Stimulated activated CD4-positive, alpha-beta T cell treated with anti-CD3 and anti-CD28 coated beads, Interleukin-2, amount 100 ng/mL, for 48 hours (primary cell): Measurements from ENCODE around the gene EVX2.

Experiments
- DNase-seq, 2 donors: peaks; one replicate each; pipeline ENCODE4 v3.0.0-alpha.2; 2020

EVX2 gene

DNA sequence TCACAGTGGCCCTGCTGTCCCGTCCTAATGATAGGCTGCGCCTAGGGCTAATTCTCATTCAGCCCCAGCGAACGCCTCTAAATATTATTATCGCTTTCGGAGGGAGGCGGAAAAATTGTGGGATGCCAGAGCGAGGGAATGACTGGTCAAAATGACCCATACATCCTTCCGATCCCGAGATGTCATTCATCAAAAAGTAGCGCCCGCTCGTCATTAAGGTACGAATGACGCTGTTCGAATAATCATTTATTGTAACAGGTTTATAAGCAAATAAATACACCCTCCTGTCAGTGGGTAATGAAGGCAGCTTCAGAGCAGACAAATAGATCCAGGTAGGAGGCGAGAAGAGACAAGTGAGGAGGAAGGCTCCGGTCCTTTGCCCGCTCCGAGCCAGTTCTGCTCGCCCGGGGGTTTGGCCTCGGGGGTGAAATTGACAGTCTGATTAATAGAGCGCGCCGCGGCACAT is at the start of gene EVX2:
Gene EVX2 (minus strand): TSS at position 167 of the 466 bp plus-strand sequence. CDS start 186 bp downstream, outside the sequence.
- no peak for DNase-seq

DNA sequence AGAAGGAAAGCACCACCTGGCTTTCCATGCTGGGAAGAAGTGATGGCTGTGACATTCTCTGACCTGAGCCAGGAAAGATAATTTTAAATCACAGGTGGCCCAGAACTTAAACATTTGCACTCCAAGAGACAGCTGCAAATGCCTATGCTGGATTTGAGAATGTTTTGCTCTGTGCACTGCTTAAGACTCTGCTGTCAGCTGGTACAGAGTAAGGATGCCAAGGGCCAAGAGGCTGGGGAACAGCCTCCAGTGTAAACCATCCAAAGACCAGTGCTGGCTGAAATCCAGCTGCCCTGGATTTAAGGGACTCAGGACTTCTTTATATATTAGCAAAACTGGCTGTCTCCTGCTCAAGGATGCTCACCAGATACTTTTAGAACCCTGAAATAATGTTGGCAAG is 49.6 kb upstream of the EVX2 start:
- no peak for DNase-seq

DNA sequence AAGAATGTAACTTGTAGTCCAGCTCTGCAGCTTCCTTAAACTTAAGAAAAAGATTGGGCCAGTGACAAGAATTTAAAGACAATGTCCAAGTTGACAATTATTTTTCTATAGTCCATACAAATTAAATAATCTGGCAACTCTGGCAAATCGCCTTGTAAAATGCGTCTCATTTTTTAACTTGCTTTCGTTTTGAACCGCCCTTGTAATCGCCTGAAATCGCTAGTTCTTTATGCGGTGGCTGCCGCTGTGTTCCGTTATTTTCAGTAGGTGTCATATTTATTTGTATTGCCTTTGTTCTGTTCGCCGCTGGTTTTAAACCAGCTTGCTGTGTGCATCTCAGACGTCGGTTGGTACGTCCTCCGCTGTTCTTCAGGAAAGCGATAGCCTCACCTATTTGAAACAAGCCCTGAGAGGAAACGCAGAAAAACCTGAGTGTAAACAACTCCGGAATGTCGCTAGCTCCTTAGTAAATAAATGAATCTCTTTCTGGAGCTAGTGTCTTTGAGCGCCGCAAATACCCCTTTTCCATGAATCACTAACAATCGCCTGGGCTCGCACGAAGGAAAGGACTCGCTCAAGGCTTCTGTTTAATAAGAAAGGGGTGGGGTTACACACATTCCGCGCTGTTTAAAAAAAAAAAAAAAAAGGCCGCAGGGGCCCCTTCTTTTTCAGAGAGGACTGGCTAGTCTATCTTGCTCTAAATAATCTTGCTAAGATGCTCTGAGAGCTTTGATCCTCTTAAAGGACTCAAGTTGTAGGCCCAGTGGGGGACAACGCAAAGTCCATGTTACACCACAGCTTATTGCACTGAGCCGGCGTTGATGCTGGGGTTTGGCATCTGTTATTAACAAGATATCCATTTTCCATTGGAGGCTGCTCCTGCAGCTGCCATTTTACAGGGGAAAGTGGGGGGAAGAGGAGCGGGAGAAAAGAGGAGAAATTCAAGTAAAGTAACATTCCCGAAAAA is 48.7 kb upstream of the EVX2 start:
- DNase-seq, result no peak

DNA sequence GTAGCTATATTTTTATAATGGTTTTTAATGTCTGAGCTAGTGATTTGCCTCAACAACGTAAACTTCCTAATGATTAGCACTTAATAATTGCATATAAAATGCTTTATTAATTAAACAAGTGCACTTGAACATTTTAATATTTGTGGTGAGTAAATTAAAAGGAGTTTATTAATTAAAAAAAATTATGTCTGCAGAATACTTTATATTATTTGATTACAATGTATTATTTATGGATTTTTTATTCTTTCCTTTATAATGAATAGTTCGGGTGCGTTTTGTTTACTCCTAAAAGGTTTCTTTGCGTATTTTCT is 48.0 kb upstream of the EVX2 start:
- DNase-seq, result no peak

DNA sequence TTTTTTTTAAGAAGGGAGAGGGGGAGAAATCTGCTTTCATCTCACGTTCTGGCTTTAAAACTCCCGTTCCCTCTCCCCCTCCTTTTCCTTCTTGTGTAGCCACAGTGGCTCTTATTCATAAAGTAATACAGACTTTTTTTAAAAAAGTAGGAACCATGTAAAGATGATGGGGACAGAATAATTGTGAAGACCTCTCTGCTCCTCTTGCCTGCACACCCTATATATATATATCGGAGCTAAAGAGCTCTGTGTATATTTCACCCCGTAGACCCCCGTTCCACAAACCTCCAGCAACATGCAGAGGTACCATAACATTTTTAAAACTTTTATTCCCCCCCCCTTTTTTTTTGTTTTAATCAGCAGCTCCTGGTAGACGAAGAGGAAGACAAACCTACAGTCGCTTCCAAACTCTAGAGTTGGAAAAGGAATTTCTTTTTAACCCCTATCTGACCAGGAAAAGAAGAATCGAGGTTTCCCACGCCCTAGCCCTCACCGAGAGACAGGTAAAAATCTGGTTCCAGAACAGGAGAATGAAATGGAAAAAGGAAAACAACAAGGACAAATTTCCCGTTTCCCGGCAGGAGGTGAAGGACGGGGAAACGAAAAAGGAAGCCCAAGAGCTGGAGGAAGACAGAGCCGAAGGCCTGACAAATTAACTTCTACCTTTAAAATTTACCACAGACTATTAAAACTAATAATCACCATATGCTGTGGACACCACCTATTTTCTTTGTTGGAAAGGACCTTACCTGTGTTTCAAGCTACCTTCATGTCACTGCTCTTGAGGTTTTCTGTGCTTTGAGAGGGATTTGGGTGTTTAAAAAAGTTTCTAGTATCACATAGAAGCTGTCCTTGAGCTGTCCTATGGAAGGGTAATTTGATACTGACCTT is 47.4 kb upstream of the EVX2 start:
- no peak for DNase-seq

DNA sequence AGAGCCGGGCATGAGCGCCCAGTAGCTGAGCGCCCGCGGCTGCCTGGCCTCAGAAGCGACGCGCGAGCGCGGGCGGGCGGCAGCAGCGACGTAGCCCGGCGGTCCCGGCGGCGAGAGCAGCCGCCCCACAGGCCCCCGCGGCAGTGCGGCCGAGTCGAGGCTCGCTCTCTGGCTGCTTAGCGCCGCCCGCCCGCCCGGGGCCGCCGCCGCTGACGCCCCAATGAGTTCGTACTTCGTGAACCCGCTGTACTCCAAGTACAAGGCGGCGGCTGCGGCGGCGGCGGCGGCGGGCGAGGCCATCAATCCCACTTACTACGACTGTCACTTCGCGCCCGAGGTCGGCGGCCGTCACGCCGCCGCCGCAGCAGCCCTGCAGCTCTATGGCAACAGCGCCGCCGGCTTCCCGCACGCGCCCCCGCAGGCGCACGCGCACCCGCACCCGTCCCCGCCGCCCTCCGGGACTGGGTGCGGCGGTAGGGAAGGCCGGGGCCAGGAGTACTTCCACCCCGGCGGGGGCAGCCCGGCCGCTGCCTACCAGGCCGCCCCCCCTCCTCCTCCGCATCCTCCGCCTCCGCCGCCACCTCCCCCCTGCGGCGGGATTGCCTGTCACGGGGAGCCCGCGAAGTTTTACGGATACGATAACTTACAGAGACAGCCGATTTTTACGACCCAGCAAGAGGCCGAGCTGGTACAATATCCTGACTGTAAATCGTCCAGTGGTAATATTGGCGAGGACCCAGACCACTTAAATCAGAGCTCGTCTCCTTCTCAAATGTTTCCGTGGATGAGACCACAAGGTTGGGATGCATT is 46.6 kb upstream of the EVX2 start:
- DNase-seq, result peak in 1 of 2 donors; percentile 23

DNA sequence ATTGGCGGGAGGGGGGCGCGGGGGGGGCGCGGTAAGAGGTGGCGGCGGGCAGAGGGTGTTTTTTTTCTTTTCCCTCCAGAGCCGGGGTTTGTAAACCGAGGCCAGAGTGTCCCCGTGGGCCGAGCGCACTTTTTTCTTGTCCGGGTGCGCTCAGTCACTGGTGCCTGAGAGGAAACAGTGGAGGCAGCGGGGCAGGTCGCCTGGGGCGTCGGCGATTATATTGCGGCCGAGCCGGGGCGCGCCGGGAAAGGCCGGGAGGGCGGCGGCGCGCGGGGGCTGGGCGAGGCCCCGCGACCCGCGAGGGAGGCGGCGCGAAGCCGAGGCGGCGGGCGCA is 46.0 kb upstream of the EVX2 start:
- DNase-seq, result no peak

DNA sequence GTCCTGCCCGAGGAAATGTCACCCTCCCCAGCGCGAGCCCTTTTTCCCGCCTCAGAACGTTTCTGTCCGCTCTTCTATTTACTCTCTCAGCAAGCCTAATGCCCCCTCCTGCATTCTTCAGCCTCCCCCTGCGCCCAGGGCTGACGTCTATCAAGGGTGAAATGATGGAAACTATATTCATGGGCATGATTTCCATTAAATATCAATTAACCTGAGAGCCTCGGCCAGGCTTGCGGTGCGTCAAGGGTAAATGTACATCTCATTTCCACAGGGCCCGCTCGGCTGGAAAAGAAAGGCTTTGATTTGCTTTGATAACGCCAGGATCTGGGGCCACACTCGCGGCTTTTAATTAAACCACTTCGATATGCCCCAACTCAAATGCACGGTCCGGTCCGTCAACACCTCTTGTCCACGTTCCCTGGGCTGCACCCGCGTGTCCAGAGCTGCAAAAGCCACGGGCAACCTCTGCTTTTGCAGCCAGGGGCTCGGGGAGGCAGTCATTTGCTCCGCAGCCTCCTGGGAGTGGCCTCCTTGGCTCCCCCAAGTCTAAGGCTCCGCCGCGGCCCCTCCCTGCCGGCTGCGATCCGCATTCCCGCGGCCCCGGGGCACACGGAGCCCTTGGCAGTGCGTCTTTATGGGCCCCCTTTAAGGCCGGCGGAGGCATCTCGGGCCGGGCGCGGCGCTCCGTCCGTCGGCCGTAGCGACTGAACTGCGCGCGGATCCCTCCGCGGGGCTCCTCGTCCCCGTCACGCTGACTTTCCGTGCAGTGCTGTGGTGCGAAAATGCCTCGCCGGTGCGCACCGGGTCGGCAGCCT is 45.4 kb upstream of the EVX2 start, which contains the start of gene HOXD8:
Gene HOXD8 (plus strand): TSS at position 724 of the 815 bp plus-strand sequence. CDS start 662 bp downstream, outside the sequence.
- no peak for DNase-seq

DNA sequence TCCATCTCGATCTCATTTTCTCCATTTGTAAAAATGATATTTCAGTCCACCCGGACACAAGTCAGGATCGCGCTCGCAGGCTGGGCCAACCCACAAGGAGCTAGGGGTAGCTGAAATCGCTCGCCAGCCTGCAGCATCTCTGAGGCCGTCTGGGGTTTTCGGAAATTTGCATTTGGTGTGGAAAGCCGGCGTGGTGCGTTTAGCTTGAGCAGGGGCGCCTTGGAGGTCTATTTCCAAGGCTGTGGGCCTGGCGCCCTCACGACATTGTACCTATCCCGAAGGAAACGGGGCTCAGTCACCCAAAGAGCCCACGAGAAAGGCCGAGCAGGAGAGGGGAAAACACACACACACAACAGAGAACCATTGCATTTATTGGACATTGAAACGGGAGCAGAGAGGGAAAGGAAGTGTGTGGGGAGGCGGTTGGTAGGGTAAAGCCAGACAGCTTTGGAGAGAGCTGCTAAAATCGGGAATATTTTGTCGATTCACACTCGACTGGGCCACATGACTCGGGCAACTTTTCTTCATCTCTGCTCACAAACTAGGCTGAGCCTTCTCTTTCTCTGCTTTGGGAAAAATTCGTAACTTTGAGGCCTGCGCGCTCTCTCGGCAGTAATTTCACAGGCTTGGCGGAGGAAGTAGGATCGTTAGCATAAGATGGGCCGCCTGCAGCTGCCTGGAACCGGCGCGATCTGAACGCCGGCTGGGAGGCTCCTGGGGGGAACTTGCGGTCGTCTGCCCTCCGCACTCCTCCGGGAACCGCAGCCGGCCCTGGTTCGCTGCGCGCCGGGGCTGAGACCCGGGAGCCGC is 44.6 kb upstream of the EVX2 start:
- no peak for DNase-seq

DNA sequence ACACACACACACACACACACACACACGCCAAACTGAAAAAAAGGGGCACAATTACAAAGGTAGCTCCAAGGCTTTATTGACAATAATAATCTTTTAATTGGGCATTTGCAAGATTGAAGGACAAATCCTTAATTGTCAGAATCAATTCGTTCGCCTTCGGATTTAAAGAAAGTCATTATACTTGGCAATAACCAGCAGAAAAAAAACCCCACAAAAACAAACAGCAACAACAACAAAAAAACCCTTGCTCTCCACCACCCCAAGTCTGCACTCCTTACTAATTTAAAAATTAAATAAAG is 44.0 kb upstream of the EVX2 start:
- no peak for DNase-seq

DNA sequence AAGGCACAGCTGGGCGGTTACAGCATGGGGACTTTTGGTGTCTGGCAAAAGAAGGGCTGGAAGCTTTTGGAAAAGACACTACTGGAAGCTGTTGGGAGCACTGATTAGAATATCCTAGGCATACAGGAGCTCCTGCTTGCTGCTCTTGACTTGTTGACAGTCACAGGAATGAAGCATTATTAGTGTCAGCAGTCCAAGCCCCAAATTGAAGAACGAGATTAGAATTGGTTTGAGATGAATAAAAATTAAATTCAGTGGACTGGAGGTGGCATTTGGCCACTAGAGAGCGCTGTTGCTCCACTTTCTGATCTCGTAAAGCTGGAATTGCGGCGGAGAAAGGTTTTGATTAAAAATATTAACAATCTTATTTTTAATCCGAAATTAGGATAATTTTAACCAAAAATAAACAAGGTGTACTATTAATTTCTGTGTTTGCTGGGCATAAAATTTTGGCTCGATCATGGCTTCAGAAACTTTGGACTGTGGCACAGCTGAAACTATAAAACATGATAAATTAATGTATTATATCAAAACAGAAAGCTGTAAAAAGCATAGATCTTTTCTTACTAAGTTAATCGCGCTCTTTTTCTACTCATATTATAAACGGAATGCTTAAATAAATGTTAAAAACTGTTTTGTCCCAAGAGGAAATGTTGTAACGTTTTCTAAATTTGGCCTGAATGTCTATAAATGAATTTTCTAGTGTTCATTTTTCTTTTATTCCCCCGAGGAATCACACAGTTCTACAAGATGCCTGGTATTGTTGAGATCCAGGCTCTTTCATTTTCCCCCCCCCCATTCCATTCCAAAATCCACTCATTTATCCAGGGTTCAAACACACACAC is 43.4 kb upstream of the EVX2 start:
- DNase-seq, result peak; percentile 66 to 71

DNA sequence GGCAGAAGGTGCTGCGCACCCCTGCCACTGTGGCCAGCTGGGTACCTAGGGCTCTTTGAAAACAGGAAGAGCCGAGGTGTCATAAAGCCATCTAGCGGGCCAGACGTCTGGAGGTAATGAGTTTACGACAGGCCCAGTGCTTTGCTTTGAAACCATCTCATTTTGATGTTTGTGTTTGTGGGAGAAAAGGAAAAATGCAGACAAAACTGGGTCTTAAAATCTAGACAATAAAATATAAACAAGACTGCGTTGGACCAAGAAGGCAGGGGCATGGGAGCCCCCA is 42.0 kb upstream of the EVX2 start:
- no peak for DNase-seq

DNA sequence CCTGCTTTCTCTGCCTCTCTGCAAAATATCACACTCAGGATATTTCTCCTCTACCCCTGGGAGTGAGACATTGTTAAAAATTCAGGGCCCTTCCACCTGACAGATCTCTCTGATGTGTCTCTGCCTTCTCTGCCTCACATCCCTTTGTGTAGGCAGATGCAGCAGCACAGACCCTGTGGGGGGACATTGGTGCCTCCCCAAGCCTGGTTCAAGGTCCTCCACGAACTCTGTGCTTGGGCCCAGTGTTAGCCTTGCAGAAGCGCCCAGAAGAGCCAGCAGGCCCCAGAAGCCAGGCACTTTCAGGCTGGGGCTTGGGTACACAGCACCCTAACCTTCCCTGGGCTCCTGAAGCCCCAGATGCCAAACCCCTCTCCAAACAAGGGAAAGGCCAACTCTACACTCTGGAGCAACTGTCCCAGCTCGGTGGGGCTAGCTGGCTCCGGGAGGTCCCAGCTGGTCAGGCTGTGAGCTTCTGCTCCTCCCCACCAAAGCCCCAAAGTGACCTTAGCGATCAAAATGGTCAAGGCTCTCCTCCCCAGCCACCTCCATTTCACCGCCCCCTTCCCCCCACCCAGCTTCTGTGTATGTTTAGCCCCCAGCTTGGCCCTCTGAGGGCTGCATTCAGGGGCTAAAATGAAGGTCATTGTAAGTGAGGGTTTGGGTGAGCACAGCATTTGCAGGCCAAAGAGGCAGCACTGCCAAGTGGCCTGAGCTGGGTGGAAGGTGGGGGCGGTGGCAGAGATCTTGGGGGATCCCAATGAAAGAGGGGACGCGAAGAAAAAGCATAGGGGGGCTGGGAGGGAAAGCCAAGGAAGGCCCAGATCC is 41.4 kb upstream of the EVX2 start:
- no peak for DNase-seq

DNA sequence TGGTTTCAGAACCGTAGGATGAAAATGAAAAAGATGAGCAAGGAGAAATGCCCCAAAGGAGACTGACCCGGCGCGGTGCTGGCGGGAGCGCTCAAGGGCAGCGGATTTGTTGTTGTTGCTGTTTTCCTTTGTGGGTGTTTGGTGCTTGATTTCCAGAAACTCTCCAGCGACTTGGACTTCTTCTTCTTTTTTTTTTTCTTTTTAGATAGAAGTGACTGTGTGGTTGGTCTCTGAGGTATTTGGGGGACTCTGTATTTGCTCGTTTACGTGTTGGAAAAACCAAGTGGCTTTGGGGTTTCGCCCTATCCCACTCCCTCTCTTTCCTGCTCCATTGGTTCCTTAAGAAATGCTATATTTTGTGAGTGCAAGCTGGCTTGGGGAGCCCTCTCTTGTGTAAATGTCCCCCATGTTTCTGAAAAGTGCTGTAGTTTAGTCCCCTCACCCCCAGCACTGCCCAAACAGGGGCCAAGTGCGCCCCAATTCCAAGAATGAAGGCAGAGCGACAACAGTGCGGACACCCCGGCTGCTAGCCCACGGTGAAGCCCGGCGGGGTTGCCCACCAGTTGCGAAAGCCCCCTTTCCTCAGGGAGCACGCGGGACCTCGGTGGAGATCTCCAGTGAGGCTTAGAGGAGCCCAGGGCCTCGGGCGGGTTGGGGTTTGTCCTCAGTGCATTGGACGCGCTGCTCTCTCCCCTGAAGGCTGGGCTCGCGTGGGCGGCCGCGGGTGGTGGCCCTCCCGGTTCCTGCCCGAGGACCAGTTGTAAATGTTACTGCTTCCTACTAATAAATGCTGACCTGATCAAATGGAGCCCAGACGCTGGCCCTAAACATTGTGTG is 40.6 kb upstream of the EVX2 start:
- no peak for DNase-seq

DNA sequence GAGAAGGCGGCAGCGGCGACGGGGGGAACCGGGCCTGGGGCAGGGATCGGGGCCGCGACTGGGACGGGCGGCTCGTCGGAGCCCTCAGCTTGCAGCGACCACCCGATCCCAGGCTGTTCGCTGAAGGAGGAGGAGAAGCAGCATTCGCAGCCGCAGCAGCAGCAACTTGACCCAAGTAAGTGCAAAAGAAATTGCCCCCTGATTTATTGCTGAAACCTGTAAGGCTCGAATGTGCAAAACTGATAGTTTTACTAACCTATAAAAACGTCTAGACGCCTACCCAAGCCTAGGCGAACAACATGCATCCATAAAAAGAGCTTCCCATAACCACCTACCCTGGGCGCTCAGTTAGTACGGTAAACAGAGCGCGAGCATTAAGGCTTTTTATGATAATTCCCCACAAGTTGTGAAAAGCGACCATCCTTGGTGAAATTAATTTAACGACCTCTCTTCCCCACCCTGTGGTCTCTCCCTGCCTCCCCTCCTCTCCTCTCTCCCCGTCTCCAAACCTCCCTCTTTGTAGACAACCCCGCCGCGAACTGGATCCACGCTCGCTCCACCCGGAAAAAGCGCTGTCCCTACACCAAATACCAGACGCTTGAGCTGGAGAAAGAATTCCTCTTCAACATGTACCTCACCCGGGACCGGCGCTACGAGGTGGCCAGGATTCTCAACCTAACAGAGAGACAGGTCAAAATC is 39.8 kb upstream of the EVX2 start:
- no peak for DNase-seq

DNA sequence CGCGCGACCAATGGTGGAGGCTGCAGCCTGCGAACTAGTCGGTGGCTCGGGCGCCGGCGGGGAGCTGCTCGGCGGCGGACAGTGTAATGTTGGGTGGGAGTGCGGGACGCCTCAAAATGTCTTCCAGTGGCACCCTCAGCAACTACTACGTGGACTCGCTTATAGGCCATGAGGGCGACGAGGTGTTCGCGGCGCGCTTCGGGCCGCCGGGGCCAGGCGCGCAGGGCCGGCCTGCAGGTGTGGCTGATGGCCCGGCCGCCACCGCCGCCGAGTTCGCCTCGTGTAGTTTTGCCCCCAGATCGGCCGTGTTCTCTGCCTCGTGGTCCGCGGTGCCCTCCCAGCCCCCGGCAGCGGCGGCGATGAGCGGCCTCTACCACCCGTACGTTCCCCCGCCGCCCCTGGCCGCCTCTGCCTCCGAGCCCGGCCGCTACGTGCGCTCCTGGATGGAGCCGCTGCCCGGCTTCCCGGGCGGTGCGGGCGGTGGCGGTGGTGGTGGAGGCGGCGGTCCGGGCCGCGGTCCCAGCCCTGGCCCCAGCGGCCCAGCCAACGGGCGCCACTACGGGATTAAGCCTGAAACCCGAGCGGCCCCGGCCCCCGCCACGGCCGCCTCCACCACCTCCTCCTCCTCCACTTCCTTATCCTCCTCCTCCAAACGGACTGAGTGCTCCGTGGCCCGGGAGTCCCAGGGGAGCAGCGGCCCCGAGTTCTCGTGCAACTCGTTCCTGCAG is 39.1 kb upstream of the EVX2 start, which contains the start of gene HOXD9:
Gene HOXD9 (plus strand): TSS at position 37 of the 728 bp plus-strand sequence. CDS start 50 bp downstream, at position 87.
- no peak for DNase-seq

DNA sequence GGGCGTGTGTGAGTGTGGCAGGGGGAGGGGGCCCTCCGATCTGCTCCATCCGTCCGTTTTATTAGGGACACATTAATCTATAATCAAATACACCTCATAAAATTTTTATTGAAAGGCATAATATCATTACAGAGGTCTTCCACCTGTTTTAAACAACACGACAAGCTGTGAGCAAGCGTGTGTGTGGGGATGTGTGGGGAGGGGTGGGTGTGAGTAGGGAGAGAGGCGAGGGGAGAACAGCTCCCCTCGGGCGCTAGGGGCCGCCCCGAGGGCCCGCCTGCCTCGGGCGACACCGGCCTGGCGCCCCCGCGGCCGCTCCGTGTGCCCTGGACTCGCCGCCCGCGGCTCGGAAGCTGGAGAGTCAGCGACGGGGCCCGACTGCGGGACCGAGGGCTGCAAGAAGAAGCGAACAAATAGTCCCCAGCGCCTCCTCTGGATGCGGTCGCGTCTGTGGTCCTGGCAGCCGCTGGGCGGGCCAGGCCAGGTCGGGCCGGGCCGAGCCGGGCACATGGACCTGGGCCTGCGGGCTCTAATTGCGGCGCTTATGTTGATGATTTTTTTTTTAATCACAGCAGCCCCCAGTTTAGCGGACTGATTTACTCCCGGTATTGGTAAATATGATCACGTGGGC is 38.4 kb upstream of the EVX2 start:
- DNase-seq, result no peak
